Measurements from ENCODE around the gene BFSP2.
A peak's percentile ranks its signal among the peaks of the same experiment; 100 is the strongest.
"Not testable (repeated sequence)": the region's sequence is repeated elsewhere in the genome, so short reads cannot be mapped to it uniquely, and the experiment has no call there.

BFSP2 gene

GRCh38 chr3:133487920-133488540 is 88.2 kb downstream of the BFSP2 start:
- DNase-seq = peak; percentile 22 to 50

GRCh38 chr3:133488785-133489367 is 89.0 kb downstream of the BFSP2 start:
- no peak for DNase-seq

GRCh38 chr3:133489466-133490085 is 89.7 kb downstream of the BFSP2 start:
- DNase-seq = no peak

GRCh38 chr3:133490468-133491351 is 90.9 kb downstream of the BFSP2 start:
- no peak for DNase-seq

- no peak for DNase-seq
Measured at GRCh38 chr3:133491481-133492059, 91.7 kb downstream of the BFSP2 start.

GRCh38 chr3:133492159-133492741 is 92.4 kb downstream of the BFSP2 start:
- DNase-seq = no peak

- no peak for DNase-seq
Measured at GRCh38 chr3:133494469-133494868, 94.6 kb downstream of the BFSP2 start.

- DNase-seq = not testable (repeated sequence)
Measured at GRCh38 chr3:133502542-133502941, 102.7 kb downstream of the BFSP2 start.

GRCh38 chr3:133503409-133503808 is 103.6 kb downstream of the BFSP2 start:
- DNase-seq = no peak

GRCh38 chr3:133504736-133505135 is 104.9 kb downstream of the BFSP2 start:
- DNase-seq = no peak

GRCh38 chr3:133505813-133506212 is 106.0 kb downstream of the BFSP2 start:
- DNase-seq = no peak

GRCh38 chr3:133506215-133506901 is 106.5 kb downstream of the BFSP2 start:
- no peak for DNase-seq

GRCh38 chr3:133509488-133509887 is 109.6 kb downstream of the BFSP2 start:
- DNase-seq = no peak

GRCh38 chr3:133512416-133513089 is 112.7 kb downstream of the BFSP2 start:
- no peak for DNase-seq

GRCh38 chr3:133514418-133514817 is 114.6 kb downstream of the BFSP2 start:
- DNase-seq = no peak

- no peak for DNase-seq
Measured at GRCh38 chr3:133515127-133515526, 115.3 kb downstream of the BFSP2 start.

GRCh38 chr3:133520286-133520685 is 120.4 kb downstream of the BFSP2 start:
- no peak for DNase-seq

- not testable (repeated sequence) for DNase-seq
Measured at GRCh38 chr3:133520938-133521337, 121.1 kb downstream of the BFSP2 start.

- DNase-seq = no peak
Measured at GRCh38 chr3:133521946-133522345, 122.1 kb downstream of the BFSP2 start.

GRCh38 chr3:133523758-133524157 is 123.9 kb downstream of the BFSP2 start:
- not testable (repeated sequence) for DNase-seq

All from AML-193 (cell line).